Measurements from ENCODE around the gene IFNL2.
A peak's percentile ranks its signal among the peaks of the same experiment; 100 is the strongest.
"Not testable (repeated sequence)": the region's sequence is repeated elsewhere in the genome, so short reads cannot be mapped to it uniquely, and the experiment has no call there.

Gene IFNL2

GRCh38 chr19:39253374-39254149 is 14.6 kb upstream of the IFNL2 start:
- no peak for DNase-seq (ENCODE audit: low read depth)

GRCh38 chr19:39254531-39255345 is 13.5 kb upstream of the IFNL2 start:
- no peak for DNase-seq (ENCODE audit: low read depth)

GRCh38 chr19:39257227-39257626 is 11.0 kb upstream of the IFNL2 start:
- no peak for DNase-seq (ENCODE audit: low read depth)

GRCh38 chr19:39261704-39262103 is 6.5 kb upstream of the IFNL2 start:
- no peak for DNase-seq (ENCODE audit: low read depth)

- DNase-seq (ENCODE audit: low read depth) = no peak
These were observed 5.7 kb upstream of the IFNL2 start for GRCh38 chr19:39262496-39262895.

GRCh38 chr19:39263912-39264305 is 4.3 kb upstream of the IFNL2 start:
- no peak for DNase-seq (ENCODE audit: low read depth)

GRCh38 chr19:39264306-39265290 is 3.6 kb upstream of the IFNL2 start:
- no peak for DNase-seq (ENCODE audit: low read depth)

- no peak for DNase-seq (ENCODE audit: low read depth)
These were observed 2.8 kb upstream of the IFNL2 start for GRCh38 chr19:39265321-39265916.

- DNase-seq (ENCODE audit: low read depth) = not testable (repeated sequence)
These were observed 481 bp downstream of the IFNL2 start for GRCh38 chr19:39268531-39269223.

GRCh38 chr19:39269369-39269768 is 1.2 kb downstream of the IFNL2 start:
- DNase-seq (ENCODE audit: low read depth) = not testable (repeated sequence)

- DNase-seq (ENCODE audit: low read depth) = peak; percentile 30
These were observed 2.1 kb downstream of the IFNL2 start for GRCh38 chr19:39270036-39270871.

GRCh38 chr19:39273859-39274258 is 5.7 kb downstream of the IFNL2 start:
- not testable (repeated sequence) for DNase-seq (ENCODE audit: low read depth)

- DNase-seq (ENCODE audit: low read depth) = no peak
These were observed 7.4 kb downstream of the IFNL2 start for GRCh38 chr19:39275578-39275977.

GRCh38 chr19:39276740-39277139 is 8.5 kb downstream of the IFNL2 start:
- no peak for DNase-seq (ENCODE audit: low read depth)

- peak; percentile 4 for DNase-seq (ENCODE audit: low read depth)
These were observed 9.4 kb downstream of the IFNL2 start for GRCh38 chr19:39277598-39277997.

- DNase-seq (ENCODE audit: low read depth) = no peak
These were observed 13.8 kb downstream of the IFNL2 start for GRCh38 chr19:39282021-39282420.

- DNase-seq (ENCODE audit: low read depth) = no peak
These were observed 15.8 kb downstream of the IFNL2 start for GRCh38 chr19:39284032-39284431.

GRCh38 chr19:39293394-39293793 is 25.2 kb downstream of the IFNL2 start:
- no peak for DNase-seq (ENCODE audit: low read depth)

- no peak for DNase-seq (ENCODE audit: low read depth)
These were observed 28.0 kb downstream of the IFNL2 start, which contains the start of gene IFNL1 for GRCh38 chr19:39296055-39296645. IFNL1 (plus strand) TSS chr19:39296407; CDS start chr19:39296422, 15 bp downstream.

- DNase-seq (ENCODE audit: low read depth) = no peak
These were observed 28.7 kb downstream of the IFNL2 start for GRCh38 chr19:39296906-39297305.
